GM18508 (cell line): ENCODE data around the gene PRR35.
"Not testable (repeated sequence)": the region's sequence is repeated elsewhere in the genome, so short reads cannot be mapped to it uniquely, and the experiment has no call there.

Experiments
- ATAC-seq: cut with Tn5 transposase; IDR thresholded peaks from one replicate; pipeline ENCODE4 v1.9.1; 2021; ENCODE audit warnings: moderate number of reproducible peaks; ENCODE audit not compliant: insufficient read depth, unreplicated experiment

PRR35 gene

DNA sequence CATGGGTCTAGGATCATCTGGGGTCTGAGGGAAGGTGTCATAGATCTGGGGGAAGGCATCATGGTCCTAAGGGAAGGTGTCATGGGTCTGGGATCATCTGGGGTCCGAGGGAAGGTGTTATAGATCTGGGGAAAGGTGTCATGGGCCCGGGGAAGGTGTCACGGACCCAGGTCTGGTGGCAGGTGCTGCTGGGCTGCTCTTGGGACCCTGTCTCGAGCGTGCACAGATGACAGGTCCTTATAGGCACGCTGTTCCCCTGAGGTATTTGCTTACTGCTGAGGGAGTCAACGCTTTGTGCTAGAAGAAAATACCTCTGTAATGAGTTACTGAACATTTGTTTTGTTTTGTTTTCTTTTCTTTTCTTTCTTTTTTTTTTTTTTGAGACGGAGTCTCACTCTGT lies 31.0 kb downstream of the PRR35 start:
- ATAC-seq = no peak

DNA sequence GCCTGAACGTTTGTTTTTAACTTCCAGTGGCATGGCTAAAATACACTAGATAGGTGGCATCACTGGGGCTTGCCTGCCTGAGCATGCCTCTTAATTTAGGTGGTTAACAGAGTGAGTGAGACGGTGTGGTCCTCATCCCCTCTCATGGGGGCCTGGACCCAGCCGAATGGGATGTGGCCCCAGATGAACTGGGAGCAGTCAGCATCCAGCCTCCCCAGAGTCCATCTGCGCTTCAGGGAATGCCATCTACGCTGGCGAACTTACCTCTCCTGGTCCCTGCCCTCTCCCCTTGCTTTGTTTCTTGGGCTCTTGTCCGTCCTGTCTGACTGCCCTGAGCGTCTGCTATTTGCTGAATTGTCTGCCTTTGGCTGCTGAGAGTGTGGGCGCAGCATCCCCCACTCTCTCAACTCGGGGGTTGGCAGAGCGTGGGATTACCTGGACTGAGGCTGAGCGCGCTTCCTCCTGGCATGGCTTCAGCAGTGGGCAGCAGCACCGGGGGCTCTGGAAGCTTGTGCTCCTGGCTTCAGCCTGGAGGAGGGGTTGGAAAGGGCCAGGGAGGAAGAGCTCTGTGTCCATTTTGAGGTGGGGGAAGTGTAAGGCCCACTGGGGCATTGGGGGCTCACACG lies 31.8 kb downstream of the PRR35 start:
- no peak for ATAC-seq

DNA sequence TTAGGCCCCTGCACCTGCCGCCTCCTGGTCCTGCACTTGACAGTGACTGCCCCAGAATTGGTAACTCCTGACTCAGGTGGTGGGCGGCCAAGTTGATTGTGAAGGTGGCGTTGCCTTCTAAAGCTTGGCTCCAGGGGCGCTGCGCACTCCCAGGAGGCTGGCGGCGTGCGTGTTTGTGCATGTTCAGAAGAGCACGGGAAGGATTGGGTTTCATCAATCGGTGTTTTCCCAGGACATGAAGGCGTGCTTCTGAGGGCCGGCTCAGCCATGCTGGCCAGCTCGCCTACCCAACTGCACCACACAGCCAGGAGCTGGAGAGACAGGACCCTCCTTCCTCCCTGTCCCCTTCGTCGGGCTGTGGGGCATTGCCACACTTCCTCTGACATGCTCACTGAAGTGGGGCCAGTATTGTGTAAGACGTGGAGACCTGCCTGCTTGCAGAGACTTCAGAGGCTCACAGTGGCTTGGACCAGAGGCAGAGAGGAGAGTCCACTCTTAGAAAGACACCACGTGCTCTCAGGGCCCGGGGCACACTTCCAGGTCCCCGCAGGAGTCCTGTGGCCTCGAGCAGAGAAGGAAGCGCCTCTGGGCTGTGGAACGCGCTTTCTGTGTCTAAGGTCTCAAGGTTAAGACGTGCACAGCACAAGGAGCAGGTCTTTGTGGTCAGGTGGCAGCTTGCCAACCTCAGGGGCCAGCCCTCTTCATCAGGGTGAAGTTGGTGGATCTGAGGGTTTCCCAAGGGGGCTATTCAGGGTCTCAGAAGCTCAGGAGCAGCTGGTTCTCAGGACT lies 32.5 kb downstream of the PRR35 start:
- ATAC-seq = no peak

DNA sequence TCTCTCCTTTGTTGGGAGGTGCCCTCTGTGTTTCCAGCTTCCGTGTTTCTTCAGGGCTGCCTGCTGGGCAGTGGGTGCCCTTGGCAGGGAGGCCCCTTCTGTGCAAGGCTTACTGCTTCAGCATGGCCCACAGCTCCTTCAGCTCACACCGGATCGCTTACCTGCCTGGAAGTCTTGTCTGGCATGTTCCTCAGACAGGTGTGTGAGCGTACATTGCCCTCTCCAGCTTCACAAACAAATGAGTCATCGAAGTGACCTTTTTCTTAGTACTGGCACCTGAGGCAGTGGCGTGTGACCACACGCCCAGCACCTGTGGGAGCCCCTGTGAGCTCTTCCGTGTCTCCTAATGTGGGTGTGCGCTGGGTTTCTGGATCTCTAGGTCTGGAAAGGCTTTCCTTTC lies 33.2 kb downstream of the PRR35 start:
- ATAC-seq = no peak

DNA sequence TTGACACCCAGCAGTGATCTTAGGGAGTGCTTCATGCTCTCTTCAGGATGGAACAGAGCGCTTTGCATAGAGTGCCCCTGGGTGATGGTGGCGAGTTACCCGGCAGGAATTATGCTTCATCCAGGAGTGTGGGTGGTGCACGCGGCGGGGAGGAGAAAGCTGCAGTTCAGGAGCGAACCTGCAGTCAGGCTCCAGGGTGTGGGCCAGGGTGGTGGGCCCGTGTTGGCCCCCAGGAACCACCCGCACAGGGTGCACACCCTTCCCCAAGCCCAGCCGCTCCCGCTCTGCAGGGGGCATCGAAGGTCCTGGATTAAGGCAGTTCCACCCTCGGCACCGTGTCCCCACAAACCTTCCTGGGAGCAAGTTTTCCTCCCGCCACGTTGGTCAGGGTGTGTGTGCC lies 33.6 kb downstream of the PRR35 start:
- ATAC-seq = no peak

DNA sequence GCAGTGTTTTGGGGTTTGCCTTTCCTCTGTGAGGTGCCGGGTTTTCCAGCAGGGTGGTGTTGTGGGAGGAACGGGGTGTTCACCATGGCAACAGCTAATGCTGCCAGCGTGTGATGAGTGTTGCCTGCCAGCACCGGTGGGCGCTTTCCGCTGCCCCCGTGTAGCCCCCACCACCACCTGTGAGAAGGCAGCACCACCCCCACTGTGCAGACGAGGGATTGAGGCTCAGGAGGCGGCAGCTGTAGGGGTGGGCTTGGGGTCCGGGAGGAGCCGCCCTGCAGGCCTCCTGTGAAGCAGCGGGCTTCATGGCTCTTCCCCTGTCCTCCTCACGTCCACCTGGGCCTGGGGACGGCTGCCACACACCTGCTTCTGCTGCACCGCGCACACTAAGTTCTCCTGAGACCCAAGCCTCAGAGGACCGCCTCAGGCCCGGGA lies 34.9 kb downstream of the PRR35 start:
- ATAC-seq = no peak

DNA sequence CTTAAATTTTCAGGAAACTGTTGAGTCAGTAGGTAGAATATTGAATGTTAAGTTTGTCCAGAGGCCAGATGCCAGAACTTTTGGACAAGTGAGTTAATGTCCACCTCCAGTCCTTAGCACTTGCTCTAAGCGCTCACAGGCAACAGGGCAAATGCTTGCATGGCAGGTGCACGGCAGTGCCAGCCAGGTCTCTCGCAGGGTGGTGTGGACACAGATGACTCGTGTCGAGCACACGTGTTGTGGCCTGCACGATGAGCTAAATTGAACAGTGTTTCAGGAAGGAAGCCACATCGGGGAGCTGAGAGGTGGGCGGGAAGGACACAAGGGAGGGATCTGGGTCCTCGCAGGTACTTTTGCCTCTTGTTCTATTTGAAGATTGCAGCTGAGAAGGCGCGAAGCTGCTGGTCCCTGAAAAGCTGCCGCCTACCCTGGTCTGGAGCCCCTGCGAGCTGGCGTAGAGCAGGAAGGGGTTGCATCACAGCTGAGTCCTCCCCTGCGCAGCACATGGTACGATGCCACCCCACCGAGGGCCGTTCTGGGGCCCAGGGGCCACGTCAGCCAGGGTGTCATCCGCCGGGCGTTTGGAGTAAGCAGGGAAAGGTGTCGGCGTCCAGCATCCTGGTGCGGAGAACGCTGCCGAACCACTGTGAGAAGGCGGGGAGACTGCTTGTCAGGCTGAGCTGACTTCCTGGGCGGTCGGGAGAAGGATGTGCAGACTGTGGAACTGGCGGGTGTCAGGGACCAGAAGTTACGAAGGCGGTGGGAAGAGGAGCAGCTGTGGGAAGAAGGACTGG lies 35.9 kb downstream of the PRR35 start:
- no peak for ATAC-seq

DNA sequence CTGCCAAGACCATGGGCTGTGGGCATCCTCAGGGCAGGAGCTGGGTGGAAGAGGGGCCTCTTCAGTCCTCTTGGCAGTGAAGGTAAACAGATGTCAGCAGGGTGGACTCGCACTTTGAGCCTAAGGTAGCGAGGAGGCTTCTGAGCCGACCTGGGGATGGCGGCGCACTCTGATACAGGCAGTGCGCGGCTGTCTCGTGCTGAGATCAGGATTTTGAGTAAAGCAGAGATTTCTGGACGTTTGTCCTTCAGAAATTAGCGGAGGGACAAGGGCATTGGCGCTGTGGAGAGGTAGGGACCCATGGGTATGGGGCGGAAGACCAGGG lies 36.5 kb downstream of the PRR35 start:
- ATAC-seq = no peak

DNA sequence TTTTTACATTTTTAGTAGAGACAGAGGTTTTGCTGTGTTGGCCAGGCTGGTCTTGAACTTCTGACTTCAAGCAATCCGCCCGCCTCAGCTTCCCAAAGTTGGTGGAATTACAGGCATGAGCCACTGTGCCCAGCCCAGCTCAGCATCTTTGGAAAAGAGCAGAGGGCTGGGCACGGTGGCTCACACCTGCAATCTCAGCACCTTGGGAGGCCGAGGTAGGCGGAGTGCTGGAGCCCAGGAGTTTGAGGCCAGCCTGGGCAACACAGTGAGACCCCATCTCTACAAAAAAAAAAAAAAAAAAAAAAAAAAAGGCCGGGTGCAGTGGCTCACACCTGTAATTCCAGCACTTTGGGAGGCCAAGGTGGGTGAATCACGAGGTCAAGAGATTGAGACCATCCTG lies 37.5 kb downstream of the PRR35 start:
- ATAC-seq = not testable (repeated sequence)

DNA sequence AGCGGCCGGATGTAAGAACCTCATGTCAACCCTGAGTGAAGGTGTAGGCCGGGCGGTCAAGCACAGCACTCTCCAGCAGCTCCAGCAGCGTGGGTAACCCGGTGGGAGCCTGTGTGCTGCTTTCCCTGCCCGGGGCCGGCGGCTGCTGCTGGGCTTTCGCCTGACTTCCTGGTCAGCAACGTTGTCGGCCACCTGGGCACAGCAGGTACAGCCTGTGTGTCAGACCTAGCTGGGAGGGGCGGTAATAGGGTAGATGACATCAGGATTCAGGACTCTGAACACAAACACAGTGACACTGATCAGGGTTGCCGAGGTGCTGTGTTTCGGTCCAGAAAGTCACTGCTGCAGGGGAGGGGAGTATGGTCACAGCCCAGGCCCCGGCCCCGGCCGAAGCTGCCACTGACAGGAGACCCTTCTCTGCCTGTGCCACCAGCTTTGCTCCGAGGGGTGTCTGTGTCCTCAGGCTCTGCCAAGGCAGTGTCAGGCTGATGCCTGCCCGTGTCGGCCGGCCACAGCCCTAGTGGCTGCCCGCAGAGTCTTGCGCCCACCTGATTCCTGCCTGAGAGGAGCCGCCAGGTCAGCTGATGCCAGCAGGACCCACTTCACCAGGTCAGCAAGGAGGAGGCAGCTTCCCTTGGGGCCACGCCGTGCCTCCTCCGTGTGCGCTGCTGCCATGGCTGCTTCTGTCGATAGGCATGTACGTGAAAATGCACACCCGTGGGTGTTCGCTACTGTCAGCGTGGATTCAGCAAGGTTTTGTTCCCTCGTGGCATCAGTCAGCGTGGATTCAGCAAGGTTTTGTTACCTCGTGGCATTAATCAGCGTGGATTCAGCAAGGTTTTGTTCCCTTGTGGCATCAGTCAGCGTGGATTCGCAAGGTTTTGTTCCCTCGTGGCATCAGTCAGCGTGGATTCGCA lies 38.9 kb downstream of the PRR35 start:
- no peak for ATAC-seq

DNA sequence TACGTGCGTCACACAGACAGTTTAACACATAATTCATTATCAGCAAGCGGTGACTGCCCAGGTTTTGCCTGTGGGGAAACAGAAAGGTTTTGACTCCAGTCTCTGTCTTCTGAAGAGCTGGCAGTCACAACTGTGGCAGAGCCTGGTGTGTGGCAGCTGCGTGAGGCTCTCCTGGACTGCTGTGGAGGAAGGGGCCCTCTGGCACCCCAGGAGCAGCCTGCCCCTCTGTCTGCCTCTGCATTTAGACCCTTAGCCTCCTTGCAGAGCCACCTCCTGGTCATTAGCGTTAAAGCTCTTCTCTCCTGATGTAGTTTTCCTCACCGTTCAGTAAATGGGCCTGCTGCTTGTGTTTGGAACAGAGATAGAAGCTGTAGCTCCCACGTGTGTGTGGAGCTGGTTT lies 40.6 kb downstream of the PRR35 start:
- ATAC-seq = no peak

DNA sequence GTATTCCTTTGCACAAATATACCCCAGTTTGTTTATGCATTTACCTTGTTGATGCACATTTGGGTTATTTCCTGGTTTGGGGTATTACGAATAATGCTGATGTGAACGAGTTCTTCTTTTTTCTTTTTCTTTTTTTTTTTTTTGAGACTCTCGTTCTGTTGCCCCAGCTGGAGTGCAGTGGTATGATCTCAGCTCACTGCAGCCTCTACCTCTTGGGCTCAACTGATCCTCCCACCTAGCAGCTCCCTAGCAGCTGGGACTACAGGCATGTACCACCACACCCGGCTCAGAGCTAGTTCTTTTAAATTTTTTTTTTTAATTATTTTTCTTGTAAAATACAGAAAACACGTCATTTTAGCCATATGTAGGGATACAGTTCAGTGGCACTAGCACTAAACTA lies 43.7 kb downstream of the PRR35 start:
- ATAC-seq = no peak

DNA sequence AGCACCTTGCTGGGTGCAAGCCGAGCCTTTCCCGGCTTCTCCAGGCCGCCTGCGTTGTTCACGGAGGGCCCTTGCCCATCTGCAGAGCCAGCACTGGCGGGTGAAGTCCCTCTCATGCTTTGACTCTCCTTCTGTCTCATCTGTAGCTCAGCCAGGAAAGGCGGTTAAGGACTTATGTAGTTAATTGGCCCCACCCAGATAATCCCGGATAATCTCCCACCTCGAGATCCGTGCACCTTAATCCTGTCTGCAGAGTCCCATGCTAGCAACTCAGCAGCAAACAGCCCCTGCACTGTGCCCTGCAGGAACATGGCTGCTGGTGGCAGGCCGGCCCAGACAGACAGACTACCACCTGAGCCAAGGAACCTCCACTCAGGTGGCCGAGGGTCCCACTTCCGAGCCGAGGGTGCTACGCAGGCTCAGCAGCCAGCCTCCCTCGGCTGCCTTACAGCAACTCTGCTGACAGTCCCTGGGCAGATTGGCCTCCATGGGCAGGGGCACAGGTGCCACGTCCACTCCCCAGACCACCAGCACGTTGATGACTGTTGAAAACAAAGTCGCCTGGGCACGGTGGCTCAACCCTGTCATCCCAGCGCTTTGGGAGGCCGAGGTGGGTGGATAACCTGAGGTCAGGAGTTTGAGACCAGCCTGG lies 46.6 kb downstream of the PRR35 start:
- ATAC-seq = no peak

DNA sequence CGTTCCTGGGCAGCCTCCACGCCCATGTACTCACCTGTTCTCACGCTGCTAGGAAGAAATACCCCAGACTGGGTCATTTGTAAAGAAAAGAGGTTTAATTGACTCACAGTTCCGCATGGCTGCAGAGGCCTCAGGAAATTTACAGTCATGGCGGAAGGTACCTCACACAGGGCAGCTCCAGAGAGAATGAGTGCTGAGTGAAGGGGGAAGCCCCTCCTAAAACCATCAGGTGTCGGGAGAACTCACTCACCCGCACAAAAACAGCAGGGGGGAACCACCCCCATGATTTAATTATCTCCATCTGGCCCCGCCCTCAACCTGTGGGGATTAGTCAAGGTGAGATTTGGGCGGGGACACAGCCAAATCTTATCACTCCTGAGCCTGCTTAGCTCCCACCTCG lies 47.8 kb downstream of the PRR35 start:
- ATAC-seq = no peak

DNA sequence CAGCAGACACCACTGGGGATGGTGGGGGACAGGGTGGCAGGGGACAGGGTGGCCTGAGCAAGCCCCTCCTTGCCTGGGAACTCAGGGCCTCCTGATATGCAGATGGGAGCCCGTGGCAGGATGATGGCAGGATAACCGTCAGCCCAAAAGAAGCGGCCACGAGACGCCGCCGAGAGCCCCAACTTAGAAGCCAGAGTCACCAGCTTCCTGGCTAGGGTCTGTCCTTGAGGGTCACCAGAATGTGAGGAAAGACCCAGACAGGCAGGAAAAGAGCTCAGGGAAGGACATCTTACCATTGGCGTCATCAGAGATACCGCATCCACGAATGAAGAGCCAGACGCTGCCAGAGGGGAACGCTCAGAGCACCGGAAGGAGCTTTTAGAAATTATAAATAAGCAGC lies 49.1 kb downstream of the PRR35 start:
- no peak for ATAC-seq

DNA sequence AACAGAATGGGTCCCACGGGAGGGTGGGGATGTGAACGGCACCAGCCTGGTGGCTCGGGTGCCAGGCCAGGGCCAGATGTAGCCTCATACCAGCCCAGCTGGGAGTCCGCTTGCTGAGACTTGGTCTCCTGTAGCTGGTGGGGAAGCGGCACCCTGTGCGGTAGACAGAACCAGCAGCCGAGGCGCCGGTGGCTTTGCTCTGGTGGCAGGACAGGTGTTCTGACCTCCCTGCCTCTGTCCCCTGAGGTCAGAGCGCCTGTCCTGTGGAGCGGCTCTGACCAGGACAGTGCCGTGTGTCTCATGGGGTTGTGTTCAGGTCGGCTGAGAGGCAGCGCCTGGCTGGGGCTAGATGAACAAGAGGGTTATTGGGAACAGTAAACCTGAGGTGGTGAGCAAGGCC lies 49.8 kb downstream of the PRR35 start:
- no peak for ATAC-seq

DNA sequence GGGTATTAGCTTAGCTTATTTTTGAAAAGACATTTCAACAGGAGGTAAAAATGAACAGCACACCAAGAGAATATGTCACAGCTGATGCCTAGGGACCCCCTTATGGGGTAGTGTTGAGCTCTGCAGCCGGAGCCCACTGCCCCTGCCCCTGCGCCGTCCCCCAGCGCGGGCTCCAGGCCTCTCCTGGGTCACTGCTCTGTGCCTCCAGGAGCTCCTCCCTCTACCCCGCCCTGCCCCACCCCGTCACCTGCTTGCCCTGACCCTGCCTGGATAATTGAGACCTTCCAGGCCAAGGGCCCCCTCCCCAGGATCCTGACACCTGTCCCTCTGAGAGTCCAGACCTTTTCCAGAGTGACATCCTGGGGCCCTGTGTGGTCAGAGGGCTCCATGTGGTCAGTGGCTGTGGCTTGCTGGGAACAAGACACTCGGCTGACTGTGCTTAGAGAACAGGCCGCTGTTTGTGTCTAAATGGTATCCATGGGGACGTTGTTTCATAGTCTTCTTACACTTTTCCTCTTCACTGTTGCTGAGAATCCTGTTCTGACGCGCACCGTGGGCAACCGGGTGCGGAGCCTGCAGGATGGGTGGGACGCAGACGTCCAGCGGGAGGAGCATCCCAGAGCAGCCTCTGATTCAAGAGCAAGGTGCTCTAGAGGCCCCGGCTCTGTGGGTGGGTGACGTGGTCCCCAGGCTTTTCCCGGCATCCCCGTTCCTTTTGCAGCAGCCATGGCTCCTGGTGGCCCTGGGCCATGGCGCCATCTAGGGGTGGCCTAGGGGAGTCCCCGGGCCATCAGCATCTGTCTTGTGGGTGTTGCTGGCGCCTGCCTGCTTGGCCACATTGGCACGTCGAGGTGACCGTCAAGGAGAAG lies 50.6 kb downstream of the PRR35 start:
- no peak for ATAC-seq

DNA sequence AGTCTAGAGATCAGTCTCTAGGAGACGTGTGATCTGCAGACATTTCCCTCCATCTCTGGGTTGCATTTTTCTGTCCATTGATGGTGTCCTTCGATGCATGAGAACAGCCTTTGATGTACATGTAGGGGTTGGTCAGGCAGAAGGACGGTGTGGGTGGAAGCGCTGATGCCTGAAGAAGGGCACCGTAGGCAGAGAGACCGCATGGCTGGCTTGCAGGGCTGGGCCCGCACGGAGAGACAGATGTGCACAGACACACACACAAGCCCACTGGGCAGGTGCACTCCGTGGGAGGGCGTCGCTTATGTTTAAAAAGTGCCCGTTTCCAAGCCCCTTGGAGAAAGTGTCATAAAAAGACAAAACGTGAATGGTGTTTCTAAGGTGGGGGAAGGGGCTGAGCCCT lies 54.9 kb downstream of the PRR35 start:
- no peak for ATAC-seq
